H9 (cell line): ENCODE results near the gene SOX18. TPM values are rescaled to one million over a fixed set of nuclear protein-coding genes. Genes with fewer than 3 reads are reported as not detected.
"Not testable (repeated sequence)": the region's sequence is repeated elsewhere in the genome, so short reads cannot be mapped to it uniquely, and the experiment has no call there.

ENCODE experiments used
- DNase-seq: peaks from one replicate; pipeline ENCODE4 v3.0.0-alpha.2; 2017
- H2AFZ ChIP-seq: one replicate; pipeline ENCODE4 v1.6.1; 2013; ENCODE audit warnings: mild to moderate bottlenecking, low read length, control low read depth, moderate library complexity
- H2AK5ac ChIP-seq: 2 replicates; pipeline ENCODE4 v1.6.1; 2013; ENCODE audit warnings: low read length, control low read depth, mixed read lengths; ENCODE audit not compliant: insufficient read length
- H2BK120ac ChIP-seq: one replicate; pipeline ENCODE4 v1.6.1; 2013; ENCODE audit warnings: low read depth, mild to moderate bottlenecking, low read length, control low read depth, inconsistent platforms; ENCODE audit not compliant: poor library complexity, severe bottlenecking
- H2BK12ac ChIP-seq: 2 replicates; pipeline ENCODE4 v1.6.1; 2013; ENCODE audit warnings: low read length, control low read depth, mixed read lengths, low read depth; ENCODE audit not compliant: insufficient read length
- H2BK15ac ChIP-seq: 2 replicates; pipeline ENCODE4 v1.6.1; 2013; ENCODE audit warnings: low read depth, low read length, control low read depth
- H2BK20ac ChIP-seq: one replicate; pipeline ENCODE4 v1.6.1; 2013; ENCODE audit warnings: low read depth, mild to moderate bottlenecking, low read length, control low read depth, inconsistent platforms; ENCODE audit not compliant: poor library complexity, severe bottlenecking
- H2BK5ac ChIP-seq: 2 replicates; pipeline ENCODE4 v1.6.1; 2013; ENCODE audit warnings: low read length, control low read depth, mixed read lengths; ENCODE audit not compliant: insufficient read length
- H3K14ac ChIP-seq: 2 replicates; pipeline ENCODE4 v1.6.1; 2013; ENCODE audit warnings: low read length, control low read depth; ENCODE audit not compliant: insufficient read depth
- H3K18ac ChIP-seq: 2 replicates; pipeline ENCODE4 v1.6.1; 2013; ENCODE audit warnings: low read depth, mild to moderate bottlenecking, mixed read lengths, low read length, control low read depth; ENCODE audit not compliant: insufficient read length
- H3K23ac ChIP-seq: 2 replicates; pipeline ENCODE4 v1.6.1; 2013; ENCODE audit warnings: low read length, control low read depth, mixed read lengths, low read depth; ENCODE audit not compliant: insufficient read length
- H3K23me2 ChIP-seq: 2 replicates; pipeline ENCODE4 v1.6.1; 2013; ENCODE audit warnings: low read depth, mild to moderate bottlenecking, mixed read lengths, low read length, control low read depth; ENCODE audit not compliant: insufficient read length, poor library complexity, severe bottlenecking
- H3K27ac ChIP-seq: 2 replicates; pipeline ENCODE4 v1.5.1; 2013; ENCODE audit warnings: low read length, control low read depth, mixed read lengths, low read depth; ENCODE audit not compliant: insufficient read length
- H3K27me3 ChIP-seq: 2 replicates; pipeline ENCODE4 v1.6.1; 2013; ENCODE audit warnings: low read length, control low read depth, inconsistent platforms; ENCODE audit not compliant: insufficient read depth
- H3K4ac ChIP-seq: 2 replicates; pipeline ENCODE4 v1.6.1; 2013; ENCODE audit warnings: low read depth, mild to moderate bottlenecking, control low read depth, inconsistent platforms, low read length, moderate library complexity
- H3K4me1 ChIP-seq: 2 replicates; pipeline ENCODE4 v1.6.1; 2013; ENCODE audit warnings: low read length, control low read depth, inconsistent platforms; ENCODE audit not compliant: insufficient read depth
- H3K4me2 ChIP-seq: 2 replicates; pipeline ENCODE4 v1.6.1; 2013; ENCODE audit warnings: low read length, control low read depth, mixed read lengths; ENCODE audit not compliant: insufficient read length, insufficient read depth
- H3K56ac ChIP-seq: 2 replicates; pipeline ENCODE4 v1.6.1; 2013; ENCODE audit warnings: low read depth, mild to moderate bottlenecking, mixed read lengths, low read length, control low read depth; ENCODE audit not compliant: insufficient read length
- H3K79me1 ChIP-seq: 2 replicates; pipeline ENCODE4 v1.6.1; 2013; ENCODE audit warnings: low read depth, mild to moderate bottlenecking, moderate library complexity, low read length, control low read depth, inconsistent platforms; ENCODE audit not compliant: insufficient read depth, poor library complexity, severe bottlenecking
- H3K79me2 ChIP-seq: 2 replicates; pipeline ENCODE4 v1.6.1; 2013; ENCODE audit warnings: low read length, control low read depth, inconsistent platforms; ENCODE audit not compliant: insufficient read depth
- H3K9ac ChIP-seq: 2 replicates; pipeline ENCODE4 v1.6.1; 2013; ENCODE audit warnings: low read length, control low read depth, mixed read lengths; ENCODE audit not compliant: insufficient read length; ENCODE audit errors: extremely low read depth
- H3K9me3 ChIP-seq: one replicate; pipeline ENCODE4 v1.6.1; 2013; ENCODE audit warnings: low read depth, low read length, inconsistent platforms; ENCODE audit not compliant: control insufficient read depth
- H3T11ph ChIP-seq: one replicate; pipeline ENCODE4 v1.6.1; 2013; ENCODE audit warnings: mild to moderate bottlenecking, low read length, control low read depth, inconsistent platforms
- H4K20me1 ChIP-seq: one replicate; pipeline ENCODE4 v1.6.1; 2013; ENCODE audit not compliant: control insufficient read depth, insufficient read length, insufficient read depth
- H4K5ac ChIP-seq: 2 replicates; pipeline ENCODE4 v1.6.1; 2013; ENCODE audit warnings: low read depth, mild to moderate bottlenecking, mixed read lengths, low read length, control low read depth; ENCODE audit not compliant: insufficient read length
- H4K8ac ChIP-seq: replicated peaks from 2 replicates; pipeline ENCODE4 v1.6.1; 2013; ENCODE audit warnings: low read length, control low read depth, mixed read lengths, low read depth; ENCODE audit not compliant: insufficient read length
- H4K91ac ChIP-seq: 2 replicates; pipeline ENCODE4 v1.6.1; 2013; ENCODE audit warnings: low read depth, mild to moderate bottlenecking, moderate library complexity, mixed read lengths, low read length, control low read depth; ENCODE audit not compliant: insufficient read length
- H3K27ac Mint-ChIP-seq, 3 experiments: 2 replicates in 2 of 3; 3 replicates in 1 of 3; pipeline ENCODE4 v1.8.0; 2020 to 2021; ENCODE audit warnings: mixed read lengths in 3 of 3, mild to moderate bottlenecking in 1 of 3, moderate library complexity in 1 of 3
- H3K27me3 Mint-ChIP-seq: 2 replicates; pipeline ENCODE4 v1.8.0; 2021; ENCODE audit warnings: low read depth, mild to moderate bottlenecking, moderate library complexity, mixed read lengths
- H3K36me3 Mint-ChIP-seq, 3 experiments: 2 replicates in 2 of 3; 3 replicates in 1 of 3; pipeline ENCODE4 v1.8.0; 2020 to 2021; ENCODE audit warnings: low read depth in 3 of 3, mixed read lengths in 3 of 3; ENCODE audit not compliant: insufficient read depth in 1 of 3
- H3K4me1 Mint-ChIP-seq, 2 experiments: 2 replicates each; pipeline ENCODE4 v1.8.0; 2020; ENCODE audit warnings: mixed read lengths in 2 of 2
- H3K4me3 Mint-ChIP-seq, 2 experiments: 2 replicates in 1 of 2; 3 replicates in 1 of 2; pipeline ENCODE4 v1.8.0; 2020 to 2021; ENCODE audit warnings: mild to moderate bottlenecking in 2 of 2, mixed read lengths in 2 of 2, moderate library complexity in 1 of 2
- H3K9me3 Mint-ChIP-seq, 2 experiments: 2 replicates in 1 of 2; 3 replicates in 1 of 2; pipeline ENCODE4 v1.8.0; 2020; ENCODE audit warnings: mild to moderate bottlenecking in 2 of 2, mixed read lengths in 2 of 2, moderate library complexity in 1 of 2
- WGBS: extraction: QIAGEN DNeasy Blood & Tissue Kit; methylation state at CpG from one replicate; pipeline ENCODE4 v1.1.7; 2013; ENCODE audit warnings: missing lambda C conversion rate, low lambda C conversion rate, mixed read lengths; ENCODE audit not compliant: insufficient read length; ENCODE audit errors: extremely low coverage; 5-methylcytosine and 5-hydroxymethylcytosine counted together
- total RNA-seq: library from RNA; stranded (reverse); gene quantifications from 2 replicates; pipeline ENCODE4 v1.2.1, GENCODE V29; 2021
- TF ChIP-seq, protein P1 (sequence below): fragments of 200-600 bp; sonication (generic); conservative IDR thresholded peaks from 3 replicates; pipeline ENCODE4 v1.8.0; 2021; ENCODE audit warnings: antibody characterized with exemption, mild to moderate bottlenecking

SOX18 gene
- total RNA-seq, 1 experiment from 2014 or later, result 2.0 TPM

GRCh38 chr20:64090165-64090564 is 40.7 kb upstream of the SOX18 start:
- no peak overlapping the region; a peak in 1 of 5 replicates for H3K4me3 Mint-ChIP-seq
- no peak overlapping the region for H4K91ac ChIP-seq
- H3T11ph ChIP-seq, result no peak overlapping the region
- no peak overlapping the region for H3K9ac ChIP-seq
- no peak overlapping the region for H2BK5ac ChIP-seq
- no peak overlapping the region; a peak in 1 of 7 replicates for H3K27ac Mint-ChIP-seq
- H4K20me1 ChIP-seq, result no peaks in the 10 kb centered on the region
- DNase-seq, result no peak
- H2BK15ac ChIP-seq, result no peak overlapping the region
- no peak overlapping the region for H2BK120ac ChIP-seq
- H4K5ac ChIP-seq, result no peak overlapping the region
- no CpG with 5 or more reads among the region's 10 CpGs for WGBS
- H3K14ac ChIP-seq, result no peak overlapping the region
- no peak overlapping the region for H2BK12ac ChIP-seq
- no peak overlapping the region for H2AFZ ChIP-seq
- H3K79me2 ChIP-seq, result no peaks in the 10 kb centered on the region
- H3K27me3 ChIP-seq, result no peaks in the 10 kb centered on the region; the same call in 1 of the 2 replicates
- no peak overlapping the region for H4K8ac ChIP-seq
- H2BK20ac ChIP-seq, result no peak overlapping the region
- H3K4me2 ChIP-seq, result no peak overlapping the region
- TF ChIP-seq, protein P1, sequence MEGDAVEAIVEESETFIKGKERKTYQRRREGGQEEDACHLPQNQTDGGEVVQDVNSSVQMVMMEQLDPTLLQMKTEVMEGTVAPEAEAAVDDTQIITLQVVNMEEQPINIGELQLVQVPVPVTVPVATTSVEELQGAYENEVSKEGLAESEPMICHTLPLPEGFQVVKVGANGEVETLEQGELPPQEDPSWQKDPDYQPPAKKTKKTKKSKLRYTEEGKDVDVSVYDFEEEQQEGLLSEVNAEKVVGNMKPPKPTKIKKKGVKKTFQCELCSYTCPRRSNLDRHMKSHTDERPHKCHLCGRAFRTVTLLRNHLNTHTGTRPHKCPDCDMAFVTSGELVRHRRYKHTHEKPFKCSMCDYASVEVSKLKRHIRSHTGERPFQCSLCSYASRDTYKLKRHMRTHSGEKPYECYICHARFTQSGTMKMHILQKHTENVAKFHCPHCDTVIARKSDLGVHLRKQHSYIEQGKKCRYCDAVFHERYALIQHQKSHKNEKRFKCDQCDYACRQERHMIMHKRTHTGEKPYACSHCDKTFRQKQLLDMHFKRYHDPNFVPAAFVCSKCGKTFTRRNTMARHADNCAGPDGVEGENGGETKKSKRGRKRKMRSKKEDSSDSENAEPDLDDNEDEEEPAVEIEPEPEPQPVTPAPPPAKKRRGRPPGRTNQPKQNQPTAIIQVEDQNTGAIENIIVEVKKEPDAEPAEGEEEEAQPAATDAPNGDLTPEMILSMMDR, result no peak
- H3K18ac ChIP-seq, result no peak overlapping the region
- H3K27ac ChIP-seq, result no peak overlapping the region
- no peaks in the 10 kb centered on the region for H3K9me3 ChIP-seq
- H2AK5ac ChIP-seq, result no peak overlapping the region
- no peaks in the 10 kb centered on the region for H3K79me1 ChIP-seq
- H3K56ac ChIP-seq, result no peak overlapping the region
- no peak overlapping the region for H3K23ac ChIP-seq
- no peaks in the 10 kb centered on the region for H3K36me3 Mint-ChIP-seq
- peaks cover 6 to 13% of the 10 kb centered on the region in 2 experiments for H3K4me1 Mint-ChIP-seq
- H3K4me1 ChIP-seq, result no peaks in the 10 kb centered on the region; the same call in 1 of the 2 replicates
- H3K4ac ChIP-seq, result no peak overlapping the region
- peaks cover 44% of the 10 kb centered on the region for H3K27me3 Mint-ChIP-seq
- H3K9me3 Mint-ChIP-seq, result peaks cover 4 to 7% of the 10 kb centered on the region in 2 experiments; a peak in 4 of 5 replicates
- no peaks in the 10 kb centered on the region for H3K23me2 ChIP-seq

GRCh38 chr20:64088586-64088985 is 39.1 kb upstream of the SOX18 start:
- H2BK12ac ChIP-seq, H3K9me3 ChIP-seq, H3K27ac Mint-ChIP-seq, H3K18ac ChIP-seq, H2BK5ac ChIP-seq, H3K27me3 ChIP-seq, H2BK120ac ChIP-seq, H3K79me2 ChIP-seq, H3K9me3 Mint-ChIP-seq, H3K79me1 ChIP-seq, H4K20me1 ChIP-seq, H4K91ac ChIP-seq, H3K4me1 ChIP-seq, H2BK20ac ChIP-seq, H3T11ph ChIP-seq, H2AK5ac ChIP-seq, H4K8ac ChIP-seq, H3K56ac ChIP-seq, H3K4ac ChIP-seq, H3K27ac ChIP-seq, H3K36me3 Mint-ChIP-seq, H3K4me2 ChIP-seq, H3K14ac ChIP-seq, H2BK15ac ChIP-seq, H2AFZ ChIP-seq, H4K5ac ChIP-seq, H3K23ac ChIP-seq, H3K23me2 ChIP-seq, DNase-seq, H3K9ac ChIP-seq: not testable (repeated sequence)
- peak overlapping the region in 1 of 2 experiments; percentile 1; a peak in 1 of 5 replicates for H3K4me3 Mint-ChIP-seq
- H3K4me1 Mint-ChIP-seq, result peaks cover 9 to 20% of the 10 kb centered on the region in 2 experiments
- peaks cover 54% of the 10 kb centered on the region for H3K27me3 Mint-ChIP-seq
